Subcutaneous adipose tissue (tissue), 4 donors: Measurements from ENCODE around the gene MRPS7. TPM values are rescaled to one million over a fixed set of nuclear protein-coding genes. Genes with fewer than 3 reads are reported as not detected.

Experiments used
- CTCF ChIP-seq: fragments of 450-650 bp; IDR thresholded peaks from one replicate; pipeline ENCODE4 v1.5.1; 2016; ENCODE audit warnings: low read depth, mild to moderate bottlenecking, control low read depth, antibody characterized with exemption, moderate library complexity
- total RNA-seq, 4 donors: library from RNA; depleted of rRNA; stranded (reverse); fragments of >200 nt; gene quantifications; one replicate each; pipeline ENCODE4 v1.1.0, GENCODE V29; 2016

MRPS7 gene
- total RNA-seq, 4 donors from 2014 or later = 25.7 to 42.8 (median 38.5) TPM

- TF ChIP-seq CTCF = no peak
These were observed 21.8 kb upstream of the MRPS7 start for GRCh38 chr17:75239778-75240393.

- no peak for TF ChIP-seq CTCF
These were observed 21.1 kb upstream of the MRPS7 start for GRCh38 chr17:75240394-75241142.

GRCh38 chr17:75241143-75241430 lies 20.6 kb upstream of the MRPS7 start:
- no peak for TF ChIP-seq CTCF

- no peak for TF ChIP-seq CTCF
These were observed 20.2 kb upstream of the MRPS7 start for GRCh38 chr17:75241502-75241901.

- TF ChIP-seq CTCF = no peak
These were observed 19.7 kb upstream of the MRPS7 start for GRCh38 chr17:75241996-75242460.

- no peak for TF ChIP-seq CTCF
These were observed 19.1 kb upstream of the MRPS7 start for GRCh38 chr17:75242461-75243042.

GRCh38 chr17:75244133-75244866 lies 17.4 kb upstream of the MRPS7 start:
- no peak for TF ChIP-seq CTCF
